Bone marrow (tissue), 2 donors: ENCODE data around the gene FASN.

ENCODE experiments used
- DNase-seq, 2 donors: peaks; one replicate each; lab custom pipeline; 2025; lab: John Stamatoyannopoulos, UW

Gene FASN

DNA sequence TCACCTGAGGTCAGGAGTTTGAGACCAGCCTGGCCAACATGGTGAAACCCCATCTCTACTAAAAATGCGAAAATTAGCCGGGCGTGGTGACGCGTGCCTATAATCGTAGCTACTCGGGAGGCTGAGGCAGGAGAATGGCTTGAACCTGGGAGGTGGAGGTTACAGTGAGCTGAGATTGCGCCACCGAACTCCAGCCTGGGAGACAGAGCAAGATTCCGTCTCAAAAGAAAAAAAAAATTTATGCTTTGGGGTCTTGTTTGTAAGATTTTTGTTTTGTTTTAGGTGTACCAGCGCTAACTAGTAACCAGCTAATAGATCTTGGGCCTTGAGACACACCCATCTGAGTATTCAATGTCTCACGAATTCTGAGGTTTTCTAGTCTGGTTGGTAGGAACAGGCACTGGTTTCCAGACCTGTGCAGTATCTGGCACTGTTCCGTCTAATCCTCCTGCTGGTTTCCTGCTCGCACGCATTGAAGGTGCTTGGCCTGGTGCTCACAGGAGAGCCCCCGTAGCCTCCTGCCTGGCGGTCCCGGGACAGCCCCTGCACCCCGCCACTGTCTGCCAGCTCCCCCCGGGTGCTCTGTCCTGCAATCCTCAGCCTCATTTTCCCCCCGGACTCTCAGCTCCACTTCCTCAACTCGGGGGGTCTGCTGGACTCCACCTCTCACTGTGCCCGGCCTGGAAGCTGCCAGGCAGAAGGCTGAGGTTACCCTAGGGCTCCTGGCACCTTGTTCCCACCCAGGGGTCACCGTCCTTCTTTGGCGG is 21.8 kb downstream of the FASN start:
- no peak for DNase-seq

DNA sequence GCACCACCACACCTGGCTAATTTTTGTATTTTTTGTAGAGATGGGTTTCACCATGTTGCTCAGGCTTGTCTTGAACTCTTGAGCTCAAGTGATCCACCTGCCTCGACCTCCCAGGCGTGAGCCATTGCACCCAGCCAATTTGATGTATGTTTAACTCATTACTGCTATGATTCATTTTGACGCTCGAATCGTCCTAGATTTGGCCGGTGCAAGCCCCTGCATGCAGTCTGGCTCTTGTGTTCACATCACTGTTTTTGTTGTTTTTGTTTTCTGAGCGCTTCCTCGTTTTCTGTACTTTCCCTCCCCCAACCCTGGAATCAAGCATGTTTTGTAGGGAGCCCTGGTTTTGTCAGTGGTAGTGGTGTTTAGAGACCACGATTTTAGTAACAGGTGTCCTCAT is 24.6 kb downstream of the FASN start:
- no peak for DNase-seq

DNA sequence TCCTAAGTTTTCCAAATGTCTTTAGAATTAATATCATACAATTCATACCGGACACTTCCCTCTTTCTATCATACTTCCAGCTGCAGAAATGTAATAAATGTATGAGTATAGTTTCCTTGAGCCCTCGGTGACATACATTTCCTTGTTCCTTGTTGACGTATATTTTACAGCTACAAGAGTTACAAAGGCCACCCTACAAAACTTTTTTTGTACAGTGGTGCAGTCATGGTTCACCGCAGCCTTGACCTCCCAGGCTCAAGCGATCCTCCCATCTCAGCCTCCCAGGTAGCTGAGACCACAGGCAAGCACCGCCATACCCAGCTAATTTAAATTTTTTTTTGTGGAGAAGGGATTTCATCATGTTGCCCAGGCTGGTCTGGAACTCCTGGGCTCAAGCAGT is 25.2 kb downstream of the FASN start:
- DNase-seq = no peak

DNA sequence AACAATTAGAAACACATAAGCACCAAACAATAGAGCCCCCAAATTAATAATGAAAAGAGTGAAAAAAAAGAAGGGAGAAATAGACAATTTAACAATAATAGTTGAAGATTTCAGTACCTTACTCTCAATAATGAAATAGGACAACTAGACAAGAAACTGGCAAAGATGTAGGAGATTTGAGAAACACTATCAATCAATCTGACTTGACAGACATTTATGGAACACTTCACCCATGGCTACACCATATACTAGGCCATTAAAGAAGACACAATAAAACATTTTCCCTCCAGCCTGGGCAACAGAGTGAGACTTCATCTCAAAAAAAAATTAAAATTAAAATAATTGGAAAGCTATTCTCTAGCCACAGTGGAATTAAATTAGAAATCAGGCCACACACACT is 27.4 kb downstream of the FASN start:
- DNase-seq = no peak

DNA sequence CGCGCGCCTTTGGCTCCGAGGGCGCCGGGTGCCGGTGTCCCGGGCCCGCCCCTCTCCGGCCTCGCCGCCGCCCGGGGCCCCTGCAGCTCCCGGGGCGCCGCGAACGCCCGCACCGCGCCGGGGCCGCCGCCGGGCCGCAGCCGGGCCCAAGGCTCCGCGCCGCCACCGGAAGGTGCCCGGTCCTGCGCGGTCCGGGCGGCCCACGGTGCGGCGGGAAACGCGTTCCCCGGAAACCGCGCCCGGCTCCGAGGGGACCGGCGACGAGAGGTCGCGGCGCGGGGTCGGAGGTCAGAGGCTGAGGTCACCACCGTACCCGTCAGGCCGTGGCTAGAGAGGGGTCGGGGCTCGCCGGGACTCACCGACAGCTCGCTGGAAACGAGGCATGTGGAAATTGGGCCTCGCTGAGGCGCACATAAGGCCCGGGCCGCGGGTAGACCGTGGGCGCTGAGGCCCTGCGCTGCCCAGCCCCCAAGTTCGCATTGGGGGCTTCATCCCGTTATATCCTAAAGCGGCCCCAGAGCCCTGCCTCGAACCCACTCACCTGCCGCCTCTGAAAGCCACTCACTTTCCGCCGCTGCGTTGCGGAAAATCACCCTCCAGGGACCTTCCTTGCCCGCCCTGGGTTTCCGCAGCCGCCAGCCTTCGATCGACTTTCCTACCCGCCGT is 32.3 kb downstream of the FASN start, which contains the start of gene DUS1L:
TSS of gene DUS1L (minus strand) at position 167 of the 666 bp plus-strand sequence. CDS start 745 bp downstream, outside the sequence.
- peak; percentile 6 to 44 for DNase-seq

DNA sequence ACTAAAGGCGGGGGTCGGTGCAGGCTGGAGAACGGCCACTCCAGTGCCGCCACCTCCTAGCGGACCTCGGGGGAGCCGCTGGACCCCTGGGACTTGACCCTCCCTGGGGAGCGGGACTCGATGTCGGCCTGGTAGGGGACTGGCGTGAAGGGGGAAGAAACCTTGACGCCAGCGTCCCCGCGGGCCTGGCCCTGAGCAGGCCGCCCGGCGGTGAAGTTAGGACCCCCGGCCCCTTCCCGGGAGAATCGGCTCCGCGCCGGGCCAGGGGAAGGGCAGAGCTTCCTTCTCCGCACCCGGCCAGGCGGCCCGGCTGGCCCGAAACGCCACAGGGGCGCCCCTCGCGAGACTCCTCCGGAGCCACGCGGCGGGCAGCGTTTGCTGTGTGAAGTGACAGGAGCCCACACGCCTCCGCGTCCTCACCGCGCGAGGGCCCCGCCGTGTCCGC is 32.8 kb downstream of the FASN start:
- DNase-seq = no peak

DNA sequence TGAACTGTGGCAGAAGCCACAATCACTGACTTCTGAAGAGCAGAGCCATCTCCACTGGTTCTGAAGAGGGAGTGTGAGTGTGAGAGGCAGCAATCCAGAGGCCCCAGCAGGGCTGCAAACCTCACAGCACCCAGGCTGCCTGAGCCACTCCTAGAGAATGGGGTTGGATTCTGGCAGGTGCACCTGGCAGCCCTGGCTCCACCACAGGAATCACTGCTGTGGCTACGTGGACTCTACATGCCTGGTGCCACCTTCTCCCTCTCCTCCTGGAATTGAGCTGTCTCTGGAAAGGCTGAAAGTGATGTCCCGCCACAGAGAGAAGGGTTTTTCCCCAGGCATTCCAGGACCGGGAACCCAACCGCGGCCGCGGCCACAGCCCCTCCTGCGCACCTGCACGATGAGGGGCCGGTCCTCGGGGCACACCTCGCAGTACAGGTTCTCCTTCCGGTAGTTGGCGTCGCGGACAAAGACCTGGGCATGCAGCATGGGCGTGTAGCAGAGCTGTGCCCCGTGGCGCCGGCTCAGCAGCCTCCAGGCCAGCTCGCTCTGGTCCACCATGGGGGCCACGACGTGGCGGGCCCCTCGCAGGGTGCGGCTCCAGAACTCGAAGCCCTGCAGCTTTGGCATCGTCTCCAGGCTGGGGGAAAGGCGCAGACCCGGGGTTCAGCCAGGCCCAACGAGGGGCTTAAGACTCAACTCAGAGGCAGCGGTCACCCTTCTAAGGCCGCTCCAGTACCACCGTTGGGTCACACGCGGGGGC is 33.4 kb downstream of the FASN start:
- no peak for DNase-seq

DNA sequence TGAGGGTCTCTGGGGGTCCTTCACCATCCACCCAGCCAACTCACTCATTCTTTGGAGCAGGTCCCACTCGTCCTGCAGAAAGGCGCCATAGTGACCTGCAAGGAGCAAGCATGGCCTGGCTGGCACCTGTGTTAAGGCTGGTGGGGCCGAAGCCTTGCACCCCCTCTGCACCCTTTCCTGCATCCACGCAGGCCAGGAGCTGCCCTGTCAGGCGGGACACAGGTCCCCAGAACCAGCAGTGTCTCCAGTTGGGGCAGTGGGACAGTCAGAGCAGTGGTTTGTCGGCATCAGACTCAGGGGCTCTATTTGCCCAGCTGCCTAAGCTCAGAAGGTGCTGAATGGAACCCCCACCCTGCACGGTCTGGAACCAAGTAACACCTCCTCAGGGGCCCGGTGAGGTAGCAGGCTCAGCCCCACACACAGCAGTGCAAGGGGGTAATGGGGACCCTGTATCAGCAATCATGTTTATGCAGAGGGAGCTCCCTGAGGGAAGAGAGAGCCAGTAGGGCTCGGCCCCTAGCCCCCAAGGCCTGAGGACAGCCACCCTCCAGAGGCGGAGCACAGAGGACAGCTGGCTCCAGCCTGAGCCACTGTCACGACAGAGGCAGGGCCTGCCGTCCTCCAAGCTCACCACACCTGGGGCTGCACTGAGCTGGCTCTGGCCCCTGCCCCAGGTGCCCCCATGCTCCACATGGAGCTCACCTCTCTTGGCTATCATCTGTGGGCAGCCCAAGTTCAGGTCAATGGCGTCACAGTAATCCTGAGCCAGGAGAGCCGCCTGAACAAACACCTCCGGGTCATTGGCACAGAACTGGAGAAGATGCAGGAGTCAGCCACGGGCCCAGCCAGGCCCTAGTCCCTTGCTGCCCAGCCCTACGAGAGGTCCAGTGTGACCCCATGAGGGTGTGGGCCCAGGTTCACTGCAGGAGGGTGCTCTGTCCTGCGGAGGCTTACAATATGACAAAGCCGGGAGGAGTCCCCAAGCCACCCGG is 34.3 kb downstream of the FASN start:
- no peak for DNase-seq

DNA sequence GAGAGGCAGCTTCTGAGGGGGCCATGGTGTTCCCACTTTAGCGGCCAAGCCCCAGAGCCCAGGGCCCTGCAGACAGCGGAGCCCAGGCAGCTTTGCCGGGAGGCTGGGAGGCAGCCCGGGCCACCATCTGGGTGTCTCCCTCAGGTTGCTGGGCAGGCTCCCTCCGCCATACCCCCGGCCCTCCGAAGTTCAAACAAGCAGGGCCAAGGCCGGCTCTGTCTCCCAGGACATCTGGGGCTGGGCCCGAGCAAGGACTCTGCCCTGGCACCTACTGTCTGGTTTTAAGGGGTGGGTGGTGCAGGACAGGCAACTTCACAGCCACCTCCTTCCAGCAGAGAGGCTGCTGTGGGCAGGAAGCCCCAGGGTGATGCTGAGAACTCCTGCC is 35.1 kb downstream of the FASN start:
- DNase-seq = no peak

DNA sequence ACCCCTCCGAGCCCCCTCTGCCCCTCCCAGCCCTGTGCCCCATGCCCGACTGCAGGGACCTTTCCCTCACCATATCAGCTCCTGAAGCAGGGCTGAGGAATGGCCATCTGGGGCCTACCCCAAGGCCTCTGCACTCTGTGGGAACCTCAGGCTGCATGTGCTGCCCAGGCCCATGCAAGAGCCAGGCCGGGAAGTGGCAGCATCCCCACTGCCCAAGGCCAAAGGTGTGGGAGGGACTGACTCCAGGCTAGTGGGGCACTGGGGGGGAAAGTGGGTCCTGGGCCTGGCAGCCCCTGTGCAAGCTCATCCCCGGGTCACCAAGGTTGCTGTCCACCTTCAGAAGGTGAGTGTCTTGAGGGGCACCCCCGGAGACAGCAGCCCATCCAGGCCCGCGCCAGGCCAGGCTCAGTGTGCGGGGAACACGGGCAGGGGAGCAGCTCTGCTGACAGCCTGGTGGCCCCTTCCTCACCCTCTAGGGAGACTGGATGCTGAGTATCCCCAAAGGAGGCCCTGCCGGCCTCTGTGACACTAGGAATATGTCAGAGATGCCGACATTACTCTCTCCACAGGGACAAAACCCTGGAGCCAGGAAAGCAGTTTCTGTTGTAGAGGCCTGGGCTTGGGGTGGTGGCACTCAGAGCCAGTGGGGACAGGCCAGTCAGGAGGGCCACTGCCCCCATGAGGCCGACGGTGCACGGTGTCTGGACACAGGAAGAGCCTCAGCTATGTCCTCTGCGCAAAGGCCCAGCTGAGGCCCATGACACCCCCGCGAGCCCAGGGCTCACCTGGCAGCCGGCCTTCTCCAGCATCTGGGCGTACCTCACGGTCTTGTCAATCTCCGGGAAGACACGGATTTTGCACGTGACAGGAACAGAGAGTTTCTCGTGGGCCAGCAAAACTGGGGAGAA is 35.7 kb downstream of the FASN start:
- DNase-seq = no peak

DNA sequence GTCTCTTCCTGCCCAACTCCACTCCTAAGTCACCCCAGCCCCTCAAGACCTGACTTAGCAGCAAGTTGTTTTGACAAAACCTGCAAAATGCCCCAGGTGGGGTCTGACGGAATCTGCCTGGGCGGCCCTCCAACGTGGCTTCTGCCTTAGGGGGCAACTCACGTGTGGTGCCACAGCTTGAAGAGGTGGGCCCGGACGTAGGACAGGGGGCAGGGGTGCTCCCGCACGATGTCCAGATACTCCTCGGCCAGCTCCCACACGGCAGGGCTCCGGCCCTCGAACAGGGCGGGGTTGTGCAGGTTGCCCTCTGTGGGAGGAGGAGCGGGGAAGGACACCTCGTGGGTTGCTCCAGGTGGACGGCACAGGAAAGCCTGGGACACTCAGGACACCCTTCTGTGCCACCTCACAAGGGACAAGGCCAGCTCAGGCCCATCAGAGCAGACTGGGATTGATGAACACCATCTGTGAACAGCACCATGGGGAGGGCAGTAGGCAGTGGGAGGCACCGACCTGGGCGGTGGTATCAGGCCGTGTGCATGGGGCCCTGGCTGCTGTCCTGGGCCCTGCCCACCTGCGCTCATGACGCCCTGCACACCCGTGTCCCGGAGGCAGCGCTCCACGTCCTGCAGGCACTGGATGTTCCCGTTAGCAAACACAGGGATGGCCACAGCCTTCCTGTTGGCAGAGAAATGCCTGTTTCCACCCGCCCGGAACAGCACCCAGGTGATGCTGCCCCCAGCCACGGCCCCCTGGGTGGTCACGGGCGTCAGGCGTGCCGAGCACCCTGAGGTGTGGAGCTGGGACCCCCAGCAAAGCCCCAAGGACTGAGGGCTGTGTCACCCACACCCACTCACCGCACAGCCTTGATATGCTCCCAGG is 36.8 kb downstream of the FASN start:
- no peak for DNase-seq

DNA sequence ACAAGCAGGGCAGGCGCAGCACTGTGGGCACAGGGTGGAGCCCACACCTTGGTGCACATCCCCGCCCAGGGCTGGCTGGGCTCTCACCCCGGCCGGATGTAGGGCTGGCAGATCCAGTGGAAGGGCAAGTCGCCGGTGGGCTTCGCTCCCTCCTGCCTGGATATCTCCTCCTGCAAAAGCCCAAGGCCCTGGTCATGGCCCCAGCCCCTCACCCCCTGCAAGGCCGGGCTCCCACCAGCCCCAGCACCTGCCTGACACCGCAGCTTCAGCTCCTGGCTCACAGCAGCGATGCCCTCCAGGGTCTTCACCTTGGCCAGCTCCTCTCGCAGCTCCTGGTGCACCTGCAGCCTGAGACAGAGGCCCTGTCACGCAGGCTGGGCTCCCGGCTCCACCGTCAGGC is 37.4 kb downstream of the FASN start:
- no peak for DNase-seq

DNA sequence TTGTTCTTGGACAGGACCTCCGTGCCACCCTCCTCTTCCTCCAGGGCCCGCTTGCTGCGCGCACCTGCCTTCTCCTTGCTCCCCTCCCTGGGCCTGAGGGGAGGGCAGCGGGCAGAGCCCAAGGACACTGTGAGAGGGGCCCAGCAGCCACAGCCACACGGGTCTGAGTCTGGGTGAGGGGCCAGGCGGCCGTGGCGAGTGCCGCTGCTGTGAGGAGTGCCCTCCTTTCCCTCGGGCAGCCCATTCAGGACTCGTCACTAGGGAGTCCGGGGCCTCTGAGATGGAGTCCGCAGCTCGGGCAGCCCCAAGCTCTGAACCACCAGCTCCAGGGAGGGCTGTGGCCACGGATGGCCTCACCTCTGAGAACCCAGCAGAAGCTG is 38.0 kb downstream of the FASN start:
- DNase-seq = no peak

DNA sequence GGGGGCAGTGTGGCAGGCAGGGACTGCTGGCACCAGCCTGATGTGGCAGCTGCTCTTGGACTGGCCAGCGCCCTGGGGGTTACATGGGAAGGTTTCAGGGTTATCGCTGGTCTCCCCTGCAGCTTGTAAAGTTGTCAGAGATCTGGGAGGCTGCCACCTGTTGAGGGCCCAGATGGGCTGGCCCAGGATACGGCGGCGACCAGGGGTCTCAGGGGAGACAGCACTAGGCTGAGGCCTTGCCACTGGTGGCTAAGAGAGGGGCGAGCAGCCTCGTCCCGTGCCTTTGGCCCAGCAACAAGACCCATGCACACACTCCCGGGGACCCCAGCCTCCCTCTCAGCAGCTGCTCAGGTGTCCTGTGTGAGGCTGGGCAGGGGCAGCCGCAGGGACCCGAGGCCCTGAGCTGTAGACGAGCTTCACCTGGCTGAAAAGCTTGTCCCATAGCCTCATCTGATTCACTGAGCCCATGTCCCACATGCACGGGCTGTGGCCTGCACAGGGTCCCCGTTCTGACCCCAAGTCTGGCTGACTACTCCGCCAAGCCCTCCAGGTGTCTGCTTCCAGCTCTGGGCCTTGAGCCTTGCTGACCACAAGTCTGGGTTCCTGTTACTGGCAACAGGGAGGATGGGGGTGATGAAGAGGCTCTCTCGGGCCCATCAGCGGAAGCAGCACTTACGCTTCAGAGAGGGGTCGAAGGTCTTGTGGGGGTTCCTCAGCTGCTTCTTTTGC is 38.6 kb downstream of the FASN start:
- no peak for DNase-seq

DNA sequence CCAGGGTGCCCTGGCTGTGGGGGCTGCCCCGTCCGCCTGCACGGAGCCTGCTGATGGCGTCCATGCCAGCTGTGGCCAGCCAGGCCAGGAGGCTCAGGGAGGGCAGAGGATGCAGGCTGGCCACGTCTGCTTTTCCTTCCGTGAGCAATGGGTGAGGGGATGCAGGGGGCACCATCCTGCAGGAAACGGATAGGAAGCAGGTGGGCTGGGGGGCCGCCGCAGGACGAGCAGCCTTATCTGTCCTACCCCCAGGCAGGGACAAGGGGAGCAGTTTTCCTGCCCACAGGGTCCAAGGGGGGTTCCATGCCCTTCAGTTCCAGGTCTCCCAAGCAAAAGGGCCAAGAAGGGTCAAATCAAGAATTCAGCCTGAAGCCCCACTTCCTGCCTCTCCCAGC is 39.2 kb downstream of the FASN start:
- DNase-seq = no peak

DNA sequence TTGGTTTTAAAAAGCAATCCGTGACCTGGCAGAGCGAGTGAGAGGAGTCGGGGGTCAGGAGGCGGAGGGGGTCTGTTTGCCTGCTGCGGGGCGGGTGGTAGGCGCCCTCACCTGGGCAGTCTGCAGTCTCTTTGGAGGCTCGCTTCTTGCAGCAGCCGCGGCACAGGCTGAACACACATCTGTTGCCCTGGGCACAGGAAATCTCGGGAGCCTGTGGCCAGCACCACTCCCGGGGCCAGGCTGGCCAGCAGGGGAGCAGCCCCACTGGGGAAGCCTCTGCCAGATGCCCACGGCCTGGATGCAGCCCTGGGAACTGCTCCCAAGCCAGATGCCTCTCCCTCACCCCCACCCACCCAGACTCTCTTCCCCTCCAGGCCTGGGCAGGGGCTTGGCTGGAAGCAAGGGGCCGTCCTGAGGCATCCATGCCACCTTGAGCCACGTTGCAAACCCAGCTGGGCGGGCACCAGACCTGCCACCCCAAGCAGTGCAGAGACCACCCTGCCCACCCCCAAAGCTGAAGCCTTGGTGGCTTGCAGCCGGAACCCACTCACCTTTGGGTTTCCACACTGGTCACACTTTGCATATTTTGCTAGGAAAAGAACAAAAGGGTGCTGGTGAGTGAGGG is 39.7 kb downstream of the FASN start:
- DNase-seq = no peak

DNA sequence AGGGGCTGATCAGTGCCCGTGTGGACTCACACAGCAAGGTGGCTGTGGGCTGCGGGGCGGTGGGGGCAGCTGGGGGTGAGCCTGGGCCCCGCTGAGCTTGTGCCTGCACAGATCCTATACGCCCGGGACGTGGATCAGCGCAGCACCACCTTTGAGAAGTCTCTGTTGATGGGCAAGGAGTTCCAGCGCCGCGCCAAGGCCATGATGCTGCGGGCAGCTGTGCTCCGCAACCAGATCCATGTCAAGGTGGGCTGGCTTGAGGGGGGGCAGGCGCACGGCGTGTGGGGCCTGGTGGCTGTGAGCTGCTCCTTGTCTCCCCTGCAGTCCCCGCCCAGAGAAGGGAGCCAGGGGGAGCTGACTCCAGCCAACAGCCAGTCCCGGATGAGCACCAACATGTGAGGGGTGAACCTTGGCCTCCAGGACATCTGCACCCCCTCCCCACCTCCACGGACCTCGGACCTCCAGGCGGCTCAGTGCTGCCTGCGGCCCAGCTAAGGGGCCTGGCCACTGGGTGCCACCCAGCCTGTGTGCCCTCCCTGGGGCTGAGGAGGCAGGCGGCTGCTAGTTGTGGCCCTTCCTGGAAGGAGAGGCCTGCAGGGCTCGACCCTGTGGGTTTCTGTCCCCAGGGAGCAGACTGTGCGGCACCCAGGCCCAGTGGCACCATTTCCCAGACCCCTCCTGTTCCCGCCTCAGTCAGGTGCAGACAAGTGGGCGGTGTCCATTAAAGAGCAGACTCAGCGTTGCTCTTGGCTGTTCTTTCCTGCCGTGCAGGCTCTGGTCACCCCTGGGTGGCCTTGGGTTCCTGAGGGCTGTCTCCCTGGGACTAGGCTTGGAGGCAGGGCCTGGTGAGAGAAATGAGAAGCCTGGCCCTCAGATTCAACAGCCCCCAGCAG is 41.1 kb downstream of the FASN start:
- no peak for DNase-seq
